Measurements from ENCODE around the gene CLEC3B. TPM values are rescaled to one million over a fixed set of nuclear protein-coding genes. Genes with fewer than 3 reads are reported as not detected.

The CLEC3B gene
- total and polyA plus RNA-seq, 2 donors (not counting 3 experiments of a cell fraction or from before 2014, with no cell fraction given), result 1.8 TPM; not detected in 1

GRCh38 chr3:45059132-45059531 lies 33.0 kb downstream of the CLEC3B start:
- no TSS peak for BruUV-seq (replicated peaks)
- CTCF ChIA-PET, result no interaction called here

More at GRCh38 chr3:45059132-45059531, 33.0 kb downstream of the CLEC3B start:
- no peaks in the 10 kb centered on the region for H3K27me3 ChIP-seq (ENCODE audit: control insufficient read depth in 2 of 2, insufficient read depth in 2 of 2, low read length in 2 of 2)
- H4K20me1 ChIP-seq (replicated peaks; ENCODE audit: control insufficient read depth, extremely low read depth, insufficient read depth, low read length), result no peaks in the 10 kb centered on the region
- TF ChIP-seq JUN (IDR thresholded peaks at IDR 0.05; ENCODE audit: borderline replicate concordance, insufficient read depth, insufficient read length, low read depth) (no peak), CTCF (IDR thresholded peaks at IDR 0.05; ENCODE audit: extremely low read depth in 1 of 2, insufficient read depth in 1 of 2, low read depth in 1 of 2, low read length in 2 of 2) (no peak), POLR2A (IDR thresholded peaks at IDR 0.05; ENCODE audit: low read depth, low read length) (no peak), FOS (IDR thresholded peaks at IDR 0.05; ENCODE audit: borderline replicate concordance, insufficient read depth, low read length) (no peak), POLR2AphosphoS5 (IDR thresholded peaks at IDR 0.05; ENCODE audit: insufficient read depth, low read depth, low read length) (no peak), MAX (IDR thresholded peaks at IDR 0.05; ENCODE audit: insufficient read depth, insufficient read length) (no peak), GATA2 (IDR thresholded peaks at IDR 0.05; ENCODE audit: insufficient read depth, insufficient read length, low read depth, low read length) (no peak), EZH2 (IDR thresholded peaks at IDR 0.05; ENCODE audit: borderline replicate concordance, low read depth, low read length, severe bottlenecking) (no peak), MYC (IDR thresholded peaks at IDR 0.05; ENCODE audit: low read depth, low read length) (no peak)
- no peak overlapping the region for H3K27ac ChIP-seq (ENCODE audit: insufficient read depth, low read depth, low read length)
- H3K9ac ChIP-seq (replicated peaks; ENCODE audit: extremely low read depth, insufficient read depth, low read length), result no peak overlapping the region
- peaks cover 7% of the 10 kb centered on the region for H3K4me1 ChIP-seq (ENCODE audit: control insufficient read depth, extremely low read depth, insufficient read depth, low read length)
- no peaks in the 10 kb centered on the region for H3K9me1 ChIP-seq (replicated peaks; ENCODE audit: control insufficient read depth, extremely low read depth, insufficient read depth, low read length)
- no peak overlapping the region for H3K4me3 ChIP-seq (replicated peaks in 1 of 3; ENCODE audit: insufficient read depth in 1 of 3, low read depth in 1 of 3, low read length in 3 of 3)
- no peaks in the 10 kb centered on the region for H3K9me3 ChIP-seq (replicated peaks; ENCODE audit: control insufficient read depth, insufficient read depth, low read length)
- FAIRE-seq, result no peak
- H2AFZ ChIP-seq (ENCODE audit: low read depth, low read length), result no peak overlapping the region
- dilution Hi-C loops (cut with MboI; ENCODE audit: extremely low pct_ligation_motif_present, low sequenced_read_pairs), result no loop called here
- no peak for DNase-seq (ENCODE audit: low read depth, low spot score)
- no peaks in the 10 kb centered on the region for H3K36me3 ChIP-seq (ENCODE audit: control insufficient read depth in 2 of 2, extremely low read depth in 1 of 2, insufficient read depth in 2 of 2, low read length in 2 of 2)
- POLR2A ChIA-PET, result no interaction called here
- no peaks in the 10 kb centered on the region for H3K79me2 ChIP-seq (ENCODE audit: control insufficient read depth, insufficient read depth, low read length)
- no peak overlapping the region for H3K4me2 ChIP-seq (ENCODE audit: insufficient read depth, low read length)
- intact Hi-C loops (cut with micrococcal nuclease), result no loop called here
